ENCODE results near the gene PRSS23. TPM values are rescaled to one million over a fixed set of nuclear protein-coding genes. Genes with fewer than 3 reads are reported as not detected.
"Not testable (repeated sequence)": the region's sequence is repeated elsewhere in the genome, so short reads cannot be mapped to it uniquely, and the experiment has no call there.

The PRSS23 gene
- total RNA-seq, 4 donors from 2014 or later = 11.9 to 36.3 (median 29.0) TPM

DNA sequence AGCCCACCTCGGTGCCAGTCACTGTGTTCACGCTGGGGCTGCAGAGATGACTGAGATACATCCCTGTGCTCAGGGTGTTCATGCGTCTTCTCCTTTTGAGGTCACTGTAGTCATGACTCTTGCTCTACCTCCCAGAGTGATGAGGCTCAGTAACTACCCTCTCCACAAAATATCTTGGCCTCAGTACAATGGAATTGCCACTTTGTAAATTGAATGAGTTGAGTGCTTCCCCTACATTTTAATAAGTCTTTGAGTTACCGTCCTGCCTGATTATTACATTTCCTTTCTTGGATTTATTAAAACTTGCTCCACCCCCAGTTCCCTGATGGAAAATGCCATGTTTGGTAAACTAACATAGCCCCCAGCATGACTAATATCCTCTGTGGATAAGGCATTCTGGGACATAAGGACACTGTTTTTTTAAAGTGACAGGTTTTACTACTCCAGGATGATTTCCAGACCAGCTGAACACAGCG is 15.9 kb downstream of the PRSS23 start:
- TF ChIP-seq, protein P1, sequence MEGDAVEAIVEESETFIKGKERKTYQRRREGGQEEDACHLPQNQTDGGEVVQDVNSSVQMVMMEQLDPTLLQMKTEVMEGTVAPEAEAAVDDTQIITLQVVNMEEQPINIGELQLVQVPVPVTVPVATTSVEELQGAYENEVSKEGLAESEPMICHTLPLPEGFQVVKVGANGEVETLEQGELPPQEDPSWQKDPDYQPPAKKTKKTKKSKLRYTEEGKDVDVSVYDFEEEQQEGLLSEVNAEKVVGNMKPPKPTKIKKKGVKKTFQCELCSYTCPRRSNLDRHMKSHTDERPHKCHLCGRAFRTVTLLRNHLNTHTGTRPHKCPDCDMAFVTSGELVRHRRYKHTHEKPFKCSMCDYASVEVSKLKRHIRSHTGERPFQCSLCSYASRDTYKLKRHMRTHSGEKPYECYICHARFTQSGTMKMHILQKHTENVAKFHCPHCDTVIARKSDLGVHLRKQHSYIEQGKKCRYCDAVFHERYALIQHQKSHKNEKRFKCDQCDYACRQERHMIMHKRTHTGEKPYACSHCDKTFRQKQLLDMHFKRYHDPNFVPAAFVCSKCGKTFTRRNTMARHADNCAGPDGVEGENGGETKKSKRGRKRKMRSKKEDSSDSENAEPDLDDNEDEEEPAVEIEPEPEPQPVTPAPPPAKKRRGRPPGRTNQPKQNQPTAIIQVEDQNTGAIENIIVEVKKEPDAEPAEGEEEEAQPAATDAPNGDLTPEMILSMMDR (IDR thresholded peaks at IDR 0.05) = no peak
- TF ChIP-seq EP300 (IDR thresholded peaks at IDR 0.05) (peak in 1 of 2 donors; percentile 58), POLR2A (IDR thresholded peaks at IDR 0.05) (no peak)
- WGBS, 2 donors = 65 to 70% methylated on average over 5 of the region's 5 CpGs
- no peak for DNase-seq (ENCODE audit: low spot score in 2 of 2)
- H3K27me3 ChIP-seq = no peaks in the 10 kb centered on the region
- H3K4me3 ChIP-seq = no peak overlapping the region
- H3K4me1 ChIP-seq = peaks cover 0 to 51% (median 10%) of the 10 kb centered on the region in 4 donors
- H3K9me3 ChIP-seq = no peaks in the 10 kb centered on the region
- no peaks in the 10 kb centered on the region for H3K36me3 ChIP-seq
- peak overlapping the region in 2 of 4 donors; percentile 62 to 63 for H3K27ac ChIP-seq

DNA sequence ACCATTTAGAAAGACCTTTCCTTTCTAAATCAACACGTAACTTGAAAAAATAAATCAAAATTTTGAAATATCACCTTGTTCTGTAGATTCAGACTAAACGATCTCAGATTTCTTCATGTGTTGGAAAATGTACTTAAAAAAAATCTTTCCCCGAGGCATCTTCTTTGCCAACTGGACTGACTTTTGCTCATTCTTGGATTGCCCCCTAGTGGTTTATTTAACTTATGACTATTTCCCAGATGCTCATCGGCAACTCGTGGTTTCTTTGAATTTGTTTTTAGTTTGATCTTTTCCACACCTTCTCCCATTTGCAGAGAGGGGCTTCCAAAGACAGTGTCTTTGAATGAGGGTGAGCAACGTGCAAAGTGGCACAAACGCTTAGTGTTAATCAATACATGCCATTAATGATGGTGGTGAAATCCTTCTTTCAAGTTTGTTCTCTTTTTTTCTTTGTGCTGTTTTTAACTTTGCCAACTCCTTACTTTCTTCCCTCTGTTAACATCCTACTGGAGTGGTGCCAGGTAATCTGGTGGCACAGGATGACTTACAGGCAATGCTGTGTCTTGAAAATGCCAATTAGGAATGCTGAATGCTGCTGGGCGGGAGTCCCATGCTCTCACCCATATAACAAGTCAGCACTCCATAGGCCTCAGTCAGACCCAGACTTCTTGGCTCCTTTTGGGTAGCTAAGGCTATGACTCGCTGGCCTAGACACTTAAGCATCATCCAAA is 18.3 kb downstream of the PRSS23 start:
- no peak overlapping the region for H3K4me3 ChIP-seq
- H3K27me3 ChIP-seq = no peaks in the 10 kb centered on the region
- peaks cover 0 to 48% (median 10%) of the 10 kb centered on the region in 4 donors for H3K4me1 ChIP-seq
- WGBS, 2 donors = 2 to 10% methylated on average over 7 to 9 of the region's 9 CpGs
- no peaks in the 10 kb centered on the region for H3K9me3 ChIP-seq
- H3K27ac ChIP-seq = no peak overlapping the region
- no peak for DNase-seq (ENCODE audit: low spot score in 2 of 2)
- TF ChIP-seq, protein P1 (IDR thresholded peaks at IDR 0.05) = peak; percentile 67 to 88 (median 71)
- TF ChIP-seq EP300 (IDR thresholded peaks at IDR 0.05) (peak in 1 of 2 donors; percentile 27), POLR2A (IDR thresholded peaks at IDR 0.05) (no peak)
- H3K36me3 ChIP-seq = no peaks in the 10 kb centered on the region

DNA sequence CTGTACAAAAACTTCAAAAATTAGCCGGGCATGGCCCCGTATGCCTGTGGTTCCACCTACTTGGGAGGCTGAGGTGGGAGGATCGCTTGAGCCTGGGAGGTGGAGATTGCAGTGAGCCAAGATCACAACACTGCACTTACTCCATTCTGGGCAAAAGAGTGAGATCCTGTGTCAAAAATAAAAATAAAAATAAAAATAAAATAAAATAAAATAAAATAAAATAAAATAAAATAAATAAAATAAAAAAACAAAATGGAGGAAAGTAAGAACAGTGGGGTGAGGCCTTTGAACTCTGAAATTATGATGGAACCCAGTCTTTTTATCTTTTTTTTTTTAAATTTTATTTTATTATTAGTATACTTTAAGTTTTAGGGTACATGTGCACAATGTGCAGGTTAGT is 23.8 kb downstream of the PRSS23 start:
- H3K4me3 ChIP-seq; H3K36me3 ChIP-seq; H3K27ac ChIP-seq; DNase-seq (ENCODE audit: low spot score in 2 of 2); H3K9me3 ChIP-seq; H3K4me1 ChIP-seq; H3K27me3 ChIP-seq: not testable (repeated sequence)
- 94 to 95% methylated on average over 3 of the region's 3 CpGs for WGBS, 2 donors

DNA sequence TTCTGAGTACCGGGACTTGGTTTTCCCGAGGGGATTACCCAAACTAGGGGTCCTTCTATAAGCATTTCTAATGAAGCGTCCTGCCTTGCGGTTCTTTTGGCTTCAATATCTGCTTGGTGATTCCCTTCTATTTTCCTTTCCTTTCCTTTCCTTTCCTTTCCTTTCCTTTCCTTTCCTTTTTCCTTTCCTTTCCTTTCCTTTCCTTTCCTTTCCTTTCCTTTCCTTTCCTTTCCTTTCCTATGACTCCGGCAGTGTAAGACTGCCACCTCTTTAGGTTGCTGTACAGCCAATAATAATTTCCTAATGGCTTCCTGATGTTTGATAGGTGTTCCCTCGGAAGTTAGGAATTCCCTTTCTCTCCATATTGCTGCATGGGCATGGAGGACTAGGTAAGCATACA is 34.0 kb downstream of the PRSS23 start:
- not testable (repeated sequence) for H3K27me3 ChIP-seq; H3K9me3 ChIP-seq; H3K27ac ChIP-seq; H3K4me1 ChIP-seq; DNase-seq (ENCODE audit: low spot score in 2 of 2); H3K4me3 ChIP-seq
- 92 to 94% methylated on average over 6 of the region's 6 CpGs for WGBS, 2 donors
- peaks cover 0 to 31% (median 0%) of the 10 kb centered on the region in 3 donors for H3K36me3 ChIP-seq

DNA sequence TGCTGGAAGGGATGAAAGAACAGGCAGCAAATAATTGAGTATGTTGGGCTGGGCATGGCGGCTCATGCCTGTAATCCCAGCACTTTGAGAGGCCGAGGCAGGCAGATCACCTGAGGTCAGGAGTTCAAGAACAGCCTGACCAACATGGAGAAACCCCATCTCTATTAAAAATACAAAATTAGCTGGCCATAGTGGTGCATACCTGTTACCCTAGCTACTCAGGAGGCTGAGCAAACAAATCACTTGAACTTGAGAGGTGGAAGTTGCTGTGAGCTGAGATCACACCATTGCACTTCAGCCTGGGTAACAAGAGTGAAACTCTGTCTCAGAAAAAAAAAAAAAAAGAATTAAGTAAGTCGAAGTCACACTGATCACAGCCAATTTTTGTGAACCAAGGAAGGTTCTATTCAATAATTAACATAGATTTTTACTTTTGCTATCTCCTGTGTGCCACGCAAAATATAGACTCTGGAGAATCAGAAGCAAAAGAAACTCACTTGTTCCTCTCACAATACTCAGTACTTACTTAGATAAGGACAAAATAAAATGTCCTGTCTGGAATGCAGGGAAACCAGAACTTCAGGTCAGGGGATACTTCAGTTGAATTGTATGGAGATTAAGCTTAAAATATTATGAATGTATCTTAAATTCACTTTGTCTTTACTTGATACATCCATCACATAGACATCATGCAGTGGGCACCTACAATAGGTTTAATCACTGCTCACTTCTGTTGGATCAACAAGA is 44.6 kb downstream of the PRSS23 start:
- not testable (repeated sequence) for H3K9me3 ChIP-seq; H3K36me3 ChIP-seq; H3K4me1 ChIP-seq; H3K27me3 ChIP-seq; DNase-seq (ENCODE audit: low spot score in 2 of 2); H3K27ac ChIP-seq; H3K4me3 ChIP-seq
- WGBS, 2 donors = 86 to 91% methylated on average over 4 of the region's 4 CpGs

DNA sequence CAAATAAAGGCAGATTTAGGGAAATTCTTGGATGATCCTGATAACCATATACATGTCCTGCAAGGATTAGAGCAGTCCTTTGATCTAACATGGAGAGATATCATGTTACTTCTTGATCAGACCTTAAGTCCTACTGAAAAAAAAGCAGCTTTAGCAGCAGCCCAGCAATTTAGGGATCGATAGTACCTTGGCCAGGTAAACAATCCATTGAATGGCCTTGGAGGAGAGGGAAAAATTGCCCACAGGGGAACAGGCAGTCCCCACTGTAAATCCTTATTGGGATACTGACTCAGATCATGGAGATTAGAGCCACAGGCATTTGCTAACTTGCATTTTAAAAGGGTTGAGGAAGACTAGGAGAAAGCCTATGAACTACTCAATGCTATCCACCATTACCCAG is 47.8 kb downstream of the PRSS23 start:
- DNase-seq (ENCODE audit: low spot score in 2 of 2) = no peak
- Histone ChIP-seq H3K36me3 (no peaks in the 10 kb centered on the region), H3K9me3 (peaks cover 0 to 3% (median 0%) of the 10 kb centered on the region in 4 donors), H3K4me1 (no peaks in the 10 kb centered on the region), H3K27ac (no peak overlapping the region), H3K27me3 (no peaks in the 10 kb centered on the region), H3K4me3 (no peak overlapping the region)
- TF ChIP-seq POLR2A (IDR thresholded peaks at IDR 0.05) (no peak), EP300 (IDR thresholded peaks at IDR 0.05) (no peak)
- TF ChIP-seq, protein P1 (IDR thresholded peaks at IDR 0.05) = no peak
- 64 to 73% methylated on average over 1 of the region's 1 CpG for WGBS, 2 donors

Data from tibial nerve (tissue), 4 donors.